VCaP (cell line): ENCODE results near the gene WBP4.
"Not testable (repeated sequence)": the region's sequence is repeated elsewhere in the genome, so short reads cannot be mapped to it uniquely, and the experiment has no call there.

Source experiments
- H3K27ac ChIP-seq: fragments of 450-650 bp; 2 replicates; pipeline ENCODE4 v1.5.1; 2017
- CTCF ChIP-seq: fragments of 450-650 bp; conservative IDR thresholded peaks from 2 replicates; pipeline ENCODE4 v1.5.1; 2017; ENCODE audit warnings: mild to moderate bottlenecking, moderate library complexity

Gene WBP4

GRCh38 chr13:41065078-41065477 is 3.8 kb downstream of the WBP4 start:
- H3K27ac ChIP-seq: peak overlapping the region; percentile 9; the same call in 1 of the 2 replicates

GRCh38 chr13:41074523-41074922 is 13.2 kb downstream of the WBP4 start:
- no peak for TF ChIP-seq CTCF
- H3K27ac ChIP-seq: no peak overlapping the region

More at GRCh38 chr13:41065078-41065477, 3.8 kb downstream of the WBP4 start:
- no peak for TF ChIP-seq CTCF

- no peak overlapping the region for H3K27ac ChIP-seq
- TF ChIP-seq CTCF: peak; percentile 79
Observed at GRCh38 chr13:41075034-41075433, 13.7 kb downstream of the WBP4 start.

GRCh38 chr13:41075485-41075884 is 14.2 kb downstream of the WBP4 start:
- TF ChIP-seq CTCF: no peak
- H3K27ac ChIP-seq: no peak overlapping the region

GRCh38 chr13:41077475-41077874 is 16.2 kb downstream of the WBP4 start:
- TF ChIP-seq CTCF: no peak
- no peak overlapping the region for H3K27ac ChIP-seq

- no peak overlapping the region for H3K27ac ChIP-seq
- no peak for TF ChIP-seq CTCF
Observed at GRCh38 chr13:41079725-41080124, 18.4 kb downstream of the WBP4 start.

GRCh38 chr13:41085961-41086585 is 24.8 kb downstream of the WBP4 start:
- H3K27ac ChIP-seq: no peak overlapping the region
- no peak for TF ChIP-seq CTCF

- not testable (repeated sequence) for H3K27ac ChIP-seq
Observed at GRCh38 chr13:41095681-41096080, 34.4 kb downstream of the WBP4 start.
